IPS-11a (cell line): Measurements from ENCODE around the gene SULT6B1.

Experiments
- H3K4me3 ChIP-seq: one replicate; pipeline ENCODE4 v1.5.1; 2013; ENCODE audit warnings: low read depth, low read length, control low read depth

The SULT6B1 gene

GRCh38 chr2:37153224-37153623 lies 35.2 kb downstream of the SULT6B1 start:
- no peak overlapping the region for H3K4me3 ChIP-seq

DNA sequence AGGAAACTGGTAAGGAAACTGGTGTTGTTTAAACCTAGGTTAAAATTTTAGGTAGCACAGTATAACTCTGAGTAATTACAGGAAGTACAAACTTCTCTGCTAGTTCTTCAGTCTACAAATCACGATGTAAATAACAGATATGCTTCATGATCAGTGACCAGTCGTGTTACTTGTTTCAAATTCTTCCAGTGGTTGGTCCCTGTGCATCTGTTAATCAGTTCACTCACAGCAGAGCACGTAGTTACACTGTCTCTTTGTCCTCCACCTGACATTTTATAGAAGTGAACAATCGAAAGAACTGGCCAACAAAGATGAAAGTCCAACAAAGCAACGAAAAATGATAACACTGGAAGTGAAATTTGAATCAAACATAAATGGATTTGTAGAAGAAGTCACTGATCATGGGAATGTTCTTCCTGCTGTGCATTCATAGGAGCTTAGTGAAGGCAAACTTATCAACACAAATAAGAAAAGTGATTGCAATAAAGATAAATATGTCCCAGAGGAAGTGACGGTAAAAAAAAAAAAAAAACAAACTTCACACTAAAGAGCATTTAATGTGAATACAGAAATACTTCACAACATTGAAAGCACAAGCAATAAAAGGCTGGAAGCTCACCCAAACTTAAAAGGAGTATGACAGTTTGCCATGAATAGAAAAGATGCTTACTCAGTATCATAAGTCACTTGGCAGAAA lies 38.7 kb downstream of the SULT6B1 start:
- H3K4me3 ChIP-seq: no peak overlapping the region

DNA sequence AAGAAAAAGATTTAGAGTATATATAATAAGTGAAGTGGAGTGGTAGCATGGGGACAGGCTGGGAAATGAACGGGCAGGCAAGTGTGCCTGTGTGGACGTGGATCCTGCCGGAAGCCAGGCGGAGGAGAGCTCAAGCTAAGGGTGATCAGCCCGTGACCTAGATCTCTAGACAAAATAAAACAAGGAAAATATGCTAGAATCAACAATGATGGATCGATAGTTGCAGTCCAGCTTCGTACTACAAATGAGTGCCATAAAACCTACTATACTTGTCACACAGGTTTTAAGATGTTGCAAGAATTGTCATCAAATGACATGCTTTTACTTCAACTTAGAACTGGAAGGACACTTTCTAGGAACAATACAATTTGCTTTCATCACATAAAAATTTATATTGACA lies 40.1 kb downstream of the SULT6B1 start:
- H3K4me3 ChIP-seq: no peak overlapping the region

DNA sequence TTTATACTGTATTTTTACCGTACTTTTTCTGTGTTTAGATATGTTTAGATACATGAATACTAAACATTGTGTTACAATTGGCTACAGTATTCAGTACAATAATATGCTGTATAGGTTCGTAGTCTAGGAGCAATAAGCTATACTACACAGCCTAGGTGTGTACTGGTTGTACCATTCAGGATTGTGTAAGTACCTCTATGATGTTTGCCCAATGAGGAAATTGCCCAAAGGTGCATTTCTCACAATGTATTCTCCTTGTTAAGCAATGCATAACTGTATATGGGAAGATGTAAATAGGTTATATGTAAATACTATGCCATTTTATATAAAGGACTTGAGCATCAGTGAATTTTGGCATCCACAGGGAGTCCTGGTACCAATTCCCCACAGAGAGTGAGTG lies 42.4 kb downstream of the SULT6B1 start:
- no peak overlapping the region for H3K4me3 ChIP-seq

- H3K4me3 ChIP-seq: no peak overlapping the region
These were observed 44.5 kb downstream of the SULT6B1 start for GRCh38 chr2:37143974-37144373.

DNA sequence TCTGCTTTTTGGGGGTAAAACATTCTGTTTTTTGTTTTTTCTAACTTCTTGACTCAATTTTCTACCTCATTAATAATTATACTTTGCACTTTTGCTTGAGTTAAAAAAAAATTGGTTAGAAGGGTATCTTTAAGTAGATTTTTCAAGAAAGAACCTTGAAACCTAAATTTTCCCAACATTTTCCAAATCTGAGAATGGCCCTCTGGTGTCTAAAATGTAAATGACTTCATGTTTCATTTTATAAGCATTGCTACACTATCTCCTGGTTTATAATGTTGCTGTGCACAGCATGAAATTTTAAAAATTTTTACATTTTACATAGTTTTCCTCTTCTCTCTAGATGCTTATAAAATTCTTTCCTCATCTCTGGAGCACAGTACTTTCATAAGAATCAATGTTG lies 45.9 kb downstream of the SULT6B1 start:
- no peak overlapping the region for H3K4me3 ChIP-seq

GRCh38 chr2:37132914-37133313 lies 55.6 kb downstream of the SULT6B1 start:
- H3K4me3 ChIP-seq: no peak overlapping the region

DNA sequence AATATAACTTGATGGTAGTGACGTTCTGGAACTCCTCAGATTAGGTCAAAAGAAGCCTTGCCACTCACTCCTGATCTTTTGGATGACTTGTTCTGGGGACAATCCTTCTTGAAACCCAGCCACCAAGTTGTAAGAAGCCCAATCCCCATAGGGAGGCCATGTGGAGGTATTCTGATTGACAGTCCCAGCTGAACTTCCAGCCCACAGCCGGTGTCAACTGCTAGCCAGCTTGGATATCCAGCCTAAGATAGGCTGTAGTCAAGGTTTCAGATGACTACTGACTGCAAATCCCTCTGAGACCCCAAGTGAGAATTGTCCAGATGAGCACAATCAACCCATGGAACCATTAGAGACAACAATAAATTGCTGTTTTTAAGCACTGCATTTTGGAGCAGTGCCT lies 63.1 kb downstream of the SULT6B1 start:
- H3K4me3 ChIP-seq: no peak overlapping the region

DNA sequence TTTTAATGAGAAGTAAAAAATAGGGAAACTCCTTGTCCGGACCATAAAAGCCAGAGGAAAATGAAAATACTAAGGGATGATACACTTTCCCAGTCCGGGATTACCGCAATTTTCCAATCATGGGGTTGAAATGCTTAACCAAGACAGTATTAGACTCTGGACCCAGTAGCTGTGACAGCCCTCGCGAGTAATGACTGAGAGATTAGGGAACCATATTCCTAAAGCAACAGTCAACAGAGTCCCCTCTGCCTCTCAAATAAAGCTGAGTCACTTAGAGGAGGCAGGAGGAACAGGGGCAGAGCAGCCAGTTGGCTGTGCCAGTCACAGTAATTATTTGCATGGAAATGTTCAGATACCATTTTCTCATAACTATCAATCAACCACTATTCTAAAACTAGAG lies 69.3 kb downstream of the SULT6B1 start:
- no peak overlapping the region for H3K4me3 ChIP-seq
